ENCODE results near the gene GLRX5. TPM values are rescaled to one million over a fixed set of nuclear protein-coding genes. Genes with fewer than 3 reads are reported as not detected.

Gene GLRX5
- total and polyA plus RNA-seq, 2 experiments from 2014 or later, result 50.0 to 105 TPM

- DNase-seq (ENCODE audit: low spot score), result no peak
- Histone ChIP-seq H4K20me1 (ENCODE audit: insufficient read depth, poor library complexity, severe bottlenecking) (no peaks in the 10 kb centered on the region), H3K9me2 (replicated peaks; ENCODE audit: insufficient read depth) (no peaks in the 10 kb centered on the region), H3K79me2 (no peaks in the 10 kb centered on the region), H3K9me3 (ENCODE audit: low read depth) (no peaks in the 10 kb centered on the region), H3K4me2 (no peak overlapping the region), H3K27ac (no peak overlapping the region), H3K4me1 (ENCODE audit: insufficient read depth) (no peaks in the 10 kb centered on the region), H3K4me3 (no peak overlapping the region), H2AFZ (no peak overlapping the region), H3K27me3 (no peaks in the 10 kb centered on the region), H3K36me3 (replicated peaks; ENCODE audit: insufficient read depth, low read depth) (no peaks in the 10 kb centered on the region)
- WGBS (ENCODE audit: low lambda C conversion rate, missing lambda C conversion rate), result 79% methylated on average over 18 of the region's 18 CpGs
- TF ChIP-seq, protein P1, sequence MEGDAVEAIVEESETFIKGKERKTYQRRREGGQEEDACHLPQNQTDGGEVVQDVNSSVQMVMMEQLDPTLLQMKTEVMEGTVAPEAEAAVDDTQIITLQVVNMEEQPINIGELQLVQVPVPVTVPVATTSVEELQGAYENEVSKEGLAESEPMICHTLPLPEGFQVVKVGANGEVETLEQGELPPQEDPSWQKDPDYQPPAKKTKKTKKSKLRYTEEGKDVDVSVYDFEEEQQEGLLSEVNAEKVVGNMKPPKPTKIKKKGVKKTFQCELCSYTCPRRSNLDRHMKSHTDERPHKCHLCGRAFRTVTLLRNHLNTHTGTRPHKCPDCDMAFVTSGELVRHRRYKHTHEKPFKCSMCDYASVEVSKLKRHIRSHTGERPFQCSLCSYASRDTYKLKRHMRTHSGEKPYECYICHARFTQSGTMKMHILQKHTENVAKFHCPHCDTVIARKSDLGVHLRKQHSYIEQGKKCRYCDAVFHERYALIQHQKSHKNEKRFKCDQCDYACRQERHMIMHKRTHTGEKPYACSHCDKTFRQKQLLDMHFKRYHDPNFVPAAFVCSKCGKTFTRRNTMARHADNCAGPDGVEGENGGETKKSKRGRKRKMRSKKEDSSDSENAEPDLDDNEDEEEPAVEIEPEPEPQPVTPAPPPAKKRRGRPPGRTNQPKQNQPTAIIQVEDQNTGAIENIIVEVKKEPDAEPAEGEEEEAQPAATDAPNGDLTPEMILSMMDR (IDR thresholded peaks at IDR 0.05; ENCODE audit: poor library complexity), result no peak
- TF ChIP-seq EZH2phosphoT487 (IDR thresholded peaks at IDR 0.05; ENCODE audit: low read depth, severe bottlenecking, unreplicated experiment) (no peak), EZH2 (IDR thresholded peaks at IDR 0.05; ENCODE audit: borderline replicate concordance) (no peak)
These were observed 28.2 kb downstream of the GLRX5 start for GRCh38 chr14:95562892-95563685.

- no peak for DNase-seq (ENCODE audit: low spot score)
- H3K4me3 ChIP-seq, result no peak overlapping the region
- H3K4me2 ChIP-seq, result no peak overlapping the region
- 65% methylated on average over 2 of the region's 4 CpGs for WGBS (ENCODE audit: low lambda C conversion rate, missing lambda C conversion rate)
- H3K79me2 ChIP-seq, result no peaks in the 10 kb centered on the region
- no peaks in the 10 kb centered on the region for H3K36me3 ChIP-seq (replicated peaks; ENCODE audit: insufficient read depth, low read depth)
- TF ChIP-seq EZH2 (IDR thresholded peaks at IDR 0.05; ENCODE audit: borderline replicate concordance) (no peak), EZH2phosphoT487 (IDR thresholded peaks at IDR 0.05; ENCODE audit: low read depth, severe bottlenecking, unreplicated experiment) (no peak)
- TF ChIP-seq, protein P1 (IDR thresholded peaks at IDR 0.05; ENCODE audit: poor library complexity), result no peak
- no peak overlapping the region for H3K27ac ChIP-seq
- H3K9me2 ChIP-seq (replicated peaks; ENCODE audit: insufficient read depth), result no peaks in the 10 kb centered on the region
- H3K9me3 ChIP-seq (ENCODE audit: low read depth), result no peaks in the 10 kb centered on the region
- no peaks in the 10 kb centered on the region for H3K27me3 ChIP-seq
- no peak overlapping the region for H2AFZ ChIP-seq
- H3K4me1 ChIP-seq (ENCODE audit: insufficient read depth), result no peaks in the 10 kb centered on the region
- no peaks in the 10 kb centered on the region for H4K20me1 ChIP-seq (ENCODE audit: insufficient read depth, poor library complexity, severe bottlenecking)
These were observed 29.2 kb downstream of the GLRX5 start for GRCh38 chr14:95564060-95564459.

DNA sequence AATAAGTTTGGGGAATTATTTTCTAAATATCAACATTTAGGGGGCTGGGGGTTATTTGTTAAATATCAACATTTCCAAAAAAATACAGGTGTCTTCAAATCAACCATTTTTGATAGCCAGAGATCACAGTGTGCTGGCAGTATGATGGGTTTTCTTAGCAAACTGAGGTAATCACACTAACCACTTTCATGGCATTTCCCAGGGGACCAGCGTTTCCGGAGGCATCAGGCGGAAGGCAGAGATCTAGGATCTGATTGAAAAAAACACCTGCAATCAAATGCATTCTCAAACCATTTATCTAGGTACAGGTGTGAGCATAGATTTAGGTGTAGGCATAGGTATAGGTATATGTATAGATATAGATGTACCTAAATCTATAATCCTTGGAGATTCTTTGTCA, 34.6 kb downstream of the GLRX5 start:
- Histone ChIP-seq H3K4me1 (ENCODE audit: insufficient read depth) (no peaks in the 10 kb centered on the region), H3K9me3 (ENCODE audit: low read depth) (no peaks in the 10 kb centered on the region), H2AFZ (no peak overlapping the region), H3K79me2 (no peaks in the 10 kb centered on the region), H3K27ac (no peak overlapping the region), H3K27me3 (no peaks in the 10 kb centered on the region), H3K36me3 (replicated peaks; ENCODE audit: insufficient read depth, low read depth) (no peaks in the 10 kb centered on the region), H3K4me3 (no peak overlapping the region), H3K4me2 (no peak overlapping the region), H4K20me1 (ENCODE audit: insufficient read depth, poor library complexity, severe bottlenecking) (no peaks in the 10 kb centered on the region), H3K9me2 (replicated peaks; ENCODE audit: insufficient read depth) (no peaks in the 10 kb centered on the region)
- no peak for TF ChIP-seq EZH2 (IDR thresholded peaks at IDR 0.05; ENCODE audit: borderline replicate concordance)
- TF ChIP-seq EZH2phosphoT487 (IDR thresholded peaks at IDR 0.05; ENCODE audit: low read depth, severe bottlenecking, unreplicated experiment), result no peak
- TF ChIP-seq, protein P1 (IDR thresholded peaks at IDR 0.05; ENCODE audit: poor library complexity), result no peak
- DNase-seq (ENCODE audit: low spot score), result no peak
- 88% methylated on average over 3 of the region's 3 CpGs for WGBS (ENCODE audit: low lambda C conversion rate, missing lambda C conversion rate)

All from hepatocyte (in vitro differentiated cells).